Endothelial cell of umbilical vein (primary cell): ENCODE data around the gene SLC16A8.

ENCODE experiments used
- CTCF ChIP-seq, 2 donors: IDR thresholded peaks; 1 replicate in 1 of 2; 2 replicates in 1 of 2; pipeline ENCODE4 v1.5.1; 2011; ENCODE audit warnings: low read length in 2 of 2, mild to moderate bottlenecking in 2 of 2, moderate library complexity in 2 of 2, control low read depth in 1 of 2, inconsistent platforms in 1 of 2, low read depth in 1 of 2; ENCODE audit not compliant: insufficient read depth in 1 of 2; ENCODE audit errors: extremely low read depth in 1 of 2
- EZH2 ChIP-seq: IDR thresholded peaks from 2 replicates; pipeline ENCODE4 v1.6.1; 2012; ENCODE audit warnings: borderline replicate concordance, low read depth, mild to moderate bottlenecking, moderate library complexity, low read length, inconsistent platforms; ENCODE audit not compliant: severe bottlenecking

GRCh38 chr22:38132136-38132535 is 48.2 kb upstream of the SLC16A8 start:
- TF ChIP-seq CTCF (IDR thresholded peaks at IDR 0.05; ENCODE audit: extremely low read depth in 1 of 2, insufficient read depth in 1 of 2, low read depth in 1 of 2, low read length in 2 of 2) (no peak), EZH2 (no peak)
